ENCODE measurements around the gene KRT27. TPM values are rescaled to one million over a fixed set of nuclear protein-coding genes. Genes with fewer than 3 reads are reported as not detected.

KRT27 gene
- total RNA-seq = not detected

- Histone ChIP-seq H3K4me3 (no peak within 1 kb of the TSS), H3K4me1 (no peaks in the 10 kb centered on the region), H3K9me3 (no peaks in the 10 kb centered on the region), H3K36me3 (no peaks in the 10 kb centered on the region), H3K27me3 (peaks cover 0 to 7% of the 10 kb centered on the region in 2 donors), H3K27ac (no peak within 1 kb of the TSS)
- intact Hi-C loops (cut with DNase I; ENCODE audit: low total_unique reads) = no loop called here
- DNase-seq = no peak
- TF ChIP-seq POLR2A (IDR thresholded peaks at IDR 0.05) (no peak), CTCF (IDR thresholded peaks at IDR 0.05) (no peak)
Measured at GRCh38 chr17:40782450-40782849, at the start of gene KRT27. Gene KRT27 (minus strand): TSS chr17:40782550. CDS start chr17:40782493, 57 bp downstream.

GRCh38 chr17:40830085-40830776, 47.9 kb upstream of the KRT27 start:
- H3K27ac ChIP-seq = no peak overlapping the region
- H3K27me3 ChIP-seq = no peaks in the 10 kb centered on the region
- DNase-seq = no peak

DNA sequence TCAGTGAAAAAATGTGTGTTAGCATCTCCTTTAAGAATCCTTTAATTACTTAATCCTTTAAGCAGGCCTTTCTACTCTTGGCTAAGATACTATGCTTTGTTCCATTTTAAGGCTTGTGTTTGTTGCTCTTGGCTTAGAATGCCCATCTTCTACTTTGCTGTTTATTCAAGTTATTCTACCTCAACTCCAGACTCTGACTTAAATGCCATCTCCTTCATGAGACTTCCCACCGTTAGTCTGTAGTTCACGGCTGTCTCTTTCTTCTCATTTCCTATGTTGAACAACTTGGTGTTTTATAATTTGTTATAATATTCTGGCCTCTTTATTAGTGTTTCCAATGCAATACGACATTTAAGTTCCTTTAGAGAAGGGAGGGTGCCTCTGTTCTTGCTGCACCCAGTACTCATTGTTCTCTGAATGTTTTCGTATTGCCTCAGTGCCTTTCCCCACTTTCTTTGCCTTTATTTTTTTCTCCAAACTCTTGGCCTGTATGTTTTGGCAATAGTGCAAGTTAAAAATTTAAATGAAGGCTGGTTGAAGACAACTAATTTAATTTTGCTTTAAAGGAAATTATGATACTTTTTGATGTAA, 46.2 kb upstream of the KRT27 start:
- Histone ChIP-seq H3K36me3 (no peaks in the 10 kb centered on the region), H3K4me1 (no peaks in the 10 kb centered on the region), H3K27ac (peak overlapping the region in 1 of 2 donors; percentile 12), H3K27me3 (no peaks in the 10 kb centered on the region), H3K9me3 (no peaks in the 10 kb centered on the region), H3K4me3 (no peak overlapping the region)
- DNase-seq = no peak
- intact Hi-C loops (cut with DNase I; ENCODE audit: low total_unique reads) = no loop called here
- TF ChIP-seq POLR2A (IDR thresholded peaks at IDR 0.05) (no peak), CTCF (IDR thresholded peaks at IDR 0.05) (no peak)

More at GRCh38 chr17:40830085-40830776, 47.9 kb upstream of the KRT27 start:
- H3K4me3 ChIP-seq = no peak overlapping the region
- TF ChIP-seq CTCF (IDR thresholded peaks at IDR 0.05) (no peak), POLR2A (IDR thresholded peaks at IDR 0.05) (no peak)
- no peaks in the 10 kb centered on the region for H3K4me1 ChIP-seq
- no peaks in the 10 kb centered on the region for H3K9me3 ChIP-seq
- intact Hi-C loops (cut with DNase I; ENCODE audit: low total_unique reads) = no loop called here
- no peaks in the 10 kb centered on the region for H3K36me3 ChIP-seq

DNA sequence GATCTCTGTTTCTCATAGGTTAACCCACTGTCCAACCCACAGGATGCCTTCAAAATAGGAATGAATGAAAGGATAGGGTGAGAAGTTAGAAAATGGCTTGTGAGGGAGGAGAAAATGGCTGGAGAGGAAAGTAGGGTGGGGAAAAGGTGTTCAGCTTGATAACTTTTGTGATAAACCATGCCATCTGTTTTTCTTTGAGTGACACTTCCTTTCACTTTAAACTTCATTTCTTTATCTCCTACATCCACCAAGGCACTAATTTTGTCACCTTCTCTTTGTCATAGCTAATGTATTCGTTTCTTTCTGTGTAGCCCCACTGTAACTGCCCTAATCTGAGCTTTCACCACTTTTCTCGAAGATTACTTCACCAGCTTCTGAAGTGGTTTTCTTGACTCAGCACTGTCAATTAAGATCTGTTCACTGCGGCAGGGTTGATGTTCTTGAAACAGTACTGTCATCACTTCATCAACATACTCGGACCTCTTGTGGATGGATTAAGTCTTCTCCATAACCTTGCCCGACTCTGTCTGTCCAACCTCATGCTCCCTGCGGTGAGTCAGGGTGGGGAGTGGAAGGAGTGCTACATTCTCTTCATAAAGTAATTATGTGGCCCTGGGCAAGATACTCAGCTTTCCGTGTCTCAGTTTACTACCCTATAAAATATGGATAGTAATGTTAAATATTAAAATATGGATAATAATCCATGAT, 45.5 kb upstream of the KRT27 start:
- intact Hi-C loops (cut with DNase I; ENCODE audit: low total_unique reads) = no loop called here
- Histone ChIP-seq H3K27ac (peak overlapping the region in 1 of 2 donors; percentile 12), H3K4me3 (no peak overlapping the region), H3K27me3 (no peaks in the 10 kb centered on the region), H3K9me3 (no peaks in the 10 kb centered on the region), H3K36me3 (no peaks in the 10 kb centered on the region), H3K4me1 (no peaks in the 10 kb centered on the region)
- no peak for DNase-seq
- TF ChIP-seq POLR2A (IDR thresholded peaks at IDR 0.05) = no peak
- no peak for TF ChIP-seq CTCF (IDR thresholded peaks at IDR 0.05)

- Histone ChIP-seq H3K36me3 (no peaks in the 10 kb centered on the region), H3K9me3 (no peaks in the 10 kb centered on the region), H3K4me3 (no peak overlapping the region), H3K4me1 (no peaks in the 10 kb centered on the region), H3K27ac (no peak overlapping the region), H3K27me3 (no peaks in the 10 kb centered on the region)
- intact Hi-C loops (cut with DNase I; ENCODE audit: low total_unique reads) = no loop called here
- DNase-seq = no peak
- TF ChIP-seq CTCF (IDR thresholded peaks at IDR 0.05) = no peak
- TF ChIP-seq POLR2A (IDR thresholded peaks at IDR 0.05) = no peak
Measured at GRCh38 chr17:40825599-40825998, 43.2 kb upstream of the KRT27 start.
